Activated CD4-positive, alpha-beta T cell treated with anti-CD3 and anti-CD28 coated beads, Interleukin-2, amount 50 U/mL, for 4 hours (primary cell): Measurements from ENCODE around the gene TPCN2.

Source experiments
- DNase-seq, 2 experiments: peaks; one replicate each; pipeline ENCODE4 v3.0.0-alpha.2; 2020

TPCN2 gene

GRCh38 chr11:69010964-69011623 lies 37.6 kb upstream of the TPCN2 start:
- DNase-seq, result no peak

- DNase-seq, result no peak
Observed at GRCh38 chr11:69011624-69012091, 37.1 kb upstream of the TPCN2 start.

- no peak for DNase-seq
Observed at GRCh38 chr11:69012092-69013008, 36.4 kb upstream of the TPCN2 start.

- DNase-seq, result no peak
Observed at GRCh38 chr11:69013009-69013951, 35.5 kb upstream of the TPCN2 start, which contains the start of gene MRGPRF. TSS of gene MRGPRF (minus strand) at chr11:69013246. CDS start at chr11:69009901, 3,345 bp downstream.

- DNase-seq, result no peak
Observed at GRCh38 chr11:69014084-69014851, 34.5 kb upstream of the TPCN2 start.

GRCh38 chr11:69014898-69015549 lies 33.7 kb upstream of the TPCN2 start:
- no peak for DNase-seq

GRCh38 chr11:69017951-69018350 lies 30.8 kb upstream of the TPCN2 start:
- no peak for DNase-seq

- no peak for DNase-seq
Observed at GRCh38 chr11:69018924-69019323, 29.8 kb upstream of the TPCN2 start.

- no peak for DNase-seq
Observed at GRCh38 chr11:69022260-69022659, 26.5 kb upstream of the TPCN2 start.

- no peak for DNase-seq
Observed at GRCh38 chr11:69024509-69024908, 24.2 kb upstream of the TPCN2 start.

- no peak for DNase-seq
Observed at GRCh38 chr11:69027704-69028372, 20.9 kb upstream of the TPCN2 start.

- no peak for DNase-seq
Observed at GRCh38 chr11:69030301-69030700, 18.4 kb upstream of the TPCN2 start.

- DNase-seq, result no peak
Observed at GRCh38 chr11:69032833-69033232, 15.9 kb upstream of the TPCN2 start.

GRCh38 chr11:69033431-69033830 lies 15.3 kb upstream of the TPCN2 start:
- DNase-seq, result no peak

GRCh38 chr11:69034123-69034867 lies 14.4 kb upstream of the TPCN2 start:
- DNase-seq, result no peak

GRCh38 chr11:69035150-69035945 lies 13.4 kb upstream of the TPCN2 start:
- DNase-seq, result no peak

GRCh38 chr11:69035946-69036340 lies 12.8 kb upstream of the TPCN2 start:
- no peak for DNase-seq

- DNase-seq, result no peak
Observed at GRCh38 chr11:69037074-69037473, 11.7 kb upstream of the TPCN2 start.

- DNase-seq, result no peak
Observed at GRCh38 chr11:69037544-69037943, 11.2 kb upstream of the TPCN2 start.
